Measurements from ENCODE around the gene ATG4D.
A peak's percentile ranks its signal among the peaks of the same experiment; 100 is the strongest.
"Not testable (repeated sequence)": the region's sequence is repeated elsewhere in the genome, so short reads cannot be mapped to it uniquely, and the experiment has no call there.

ATG4D gene

DNA sequence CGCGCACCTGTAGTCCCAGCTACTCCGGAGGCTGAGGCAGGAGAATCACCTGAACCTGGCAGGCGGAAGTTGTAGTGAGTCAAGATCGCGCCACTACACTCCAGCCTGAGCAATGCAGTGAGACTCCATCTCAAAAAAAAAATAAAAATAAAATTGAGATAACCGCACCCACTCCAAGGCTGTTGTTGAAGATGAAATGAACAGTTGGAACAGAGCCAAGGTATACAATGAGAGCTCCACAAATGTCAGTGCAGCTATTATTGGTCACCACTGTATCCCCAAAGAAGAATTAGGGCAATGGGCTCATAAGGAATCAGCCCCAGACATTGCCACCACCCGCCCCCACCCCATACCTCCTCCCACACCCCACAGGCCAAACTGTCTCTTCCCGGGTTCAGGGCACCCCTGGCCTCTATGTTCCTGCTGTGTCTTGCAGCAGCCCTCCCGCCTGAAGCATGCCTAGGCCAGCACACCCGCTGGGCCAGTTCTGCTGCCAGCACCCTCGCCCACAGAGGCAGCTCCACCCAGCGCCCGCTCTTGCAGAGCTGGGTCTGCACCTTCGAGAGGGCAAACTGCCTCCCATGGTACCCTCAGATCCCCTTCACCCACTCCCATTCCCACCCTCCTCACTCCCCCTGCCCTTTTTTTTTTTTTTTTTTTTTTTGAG, 22.9 kb upstream of the ATG4D start:
- no peak for DNase-seq

DNA sequence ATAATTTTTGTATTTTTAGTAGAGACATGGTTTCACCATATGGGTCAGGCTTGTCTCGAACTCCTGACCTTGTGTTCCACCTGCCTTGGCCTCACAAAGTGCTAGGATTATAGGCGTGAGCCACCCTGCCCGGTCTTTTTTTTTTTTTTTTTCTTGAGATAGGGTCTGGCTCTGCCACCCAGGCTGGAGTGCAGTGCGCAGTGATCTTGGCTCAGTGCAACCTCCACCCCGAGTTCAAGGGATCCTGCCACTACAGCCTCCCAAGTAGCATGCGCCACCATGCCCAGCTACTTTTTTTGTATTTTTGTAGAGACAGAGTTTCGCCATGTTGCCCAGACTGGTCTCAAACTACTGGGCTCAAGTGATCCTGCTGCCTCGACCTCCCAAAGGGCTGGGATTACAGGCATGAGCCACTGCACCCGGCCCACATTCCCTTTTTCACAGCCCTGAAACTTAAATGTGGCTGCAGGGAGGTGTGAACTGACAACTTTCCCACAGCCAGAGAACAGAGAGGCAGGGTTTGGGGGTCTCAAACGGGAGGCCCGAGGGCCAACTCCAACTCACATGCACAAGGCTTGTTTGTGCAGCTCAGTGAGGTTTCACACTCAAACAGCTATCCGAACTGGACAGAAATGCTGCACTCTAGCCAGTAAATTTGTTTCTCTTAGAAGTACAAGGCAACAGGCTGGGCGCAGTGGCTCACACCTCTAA, 22.1 kb upstream of the ATG4D start:
- no peak for DNase-seq

GRCh38 chr19:10523135-10523636, 20.5 kb upstream of the ATG4D start:
- no peak for DNase-seq

DNA sequence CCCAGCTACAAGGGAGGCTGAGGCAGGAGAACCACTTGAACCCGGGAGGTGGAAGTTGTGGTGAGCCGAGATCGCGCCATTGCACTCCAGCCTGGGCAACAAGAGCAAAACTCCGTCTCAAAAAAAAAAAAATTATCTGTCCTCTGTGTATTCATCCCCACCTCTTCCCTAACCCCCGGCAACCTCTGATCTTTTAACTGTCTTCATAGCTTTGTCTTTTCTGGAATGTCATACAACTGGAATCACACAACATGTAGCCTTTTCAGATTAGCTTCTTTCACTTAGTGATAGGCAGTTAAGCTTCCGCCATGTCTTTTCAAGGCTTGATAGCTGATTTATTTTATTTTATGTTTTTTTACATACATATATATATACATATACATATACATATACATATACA, 18.1 kb upstream of the ATG4D start:
- no peak for DNase-seq

- not testable (repeated sequence) for DNase-seq
These were observed 16.8 kb upstream of the ATG4D start for GRCh38 chr19:10526887-10527286.

DNA sequence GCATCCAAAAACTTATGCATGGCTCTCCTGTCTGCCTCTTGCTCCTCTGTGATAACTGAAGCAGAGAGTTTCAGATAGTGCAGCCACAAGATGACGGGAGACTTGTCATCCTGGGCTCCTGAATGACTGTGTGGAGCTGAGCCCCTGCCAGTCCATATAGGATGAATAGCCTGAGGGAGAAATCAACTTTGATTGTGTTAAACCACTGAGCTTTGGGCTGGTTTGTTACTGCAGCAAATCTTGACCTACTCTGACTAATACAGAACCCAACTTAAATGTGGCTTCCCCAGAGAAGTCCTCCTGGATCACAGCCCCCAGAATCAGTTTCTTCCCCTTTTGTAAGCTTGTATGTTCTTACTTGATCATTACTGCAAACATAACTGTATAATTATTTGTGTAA, 11.2 kb upstream of the ATG4D start:
- no peak for DNase-seq

DNA sequence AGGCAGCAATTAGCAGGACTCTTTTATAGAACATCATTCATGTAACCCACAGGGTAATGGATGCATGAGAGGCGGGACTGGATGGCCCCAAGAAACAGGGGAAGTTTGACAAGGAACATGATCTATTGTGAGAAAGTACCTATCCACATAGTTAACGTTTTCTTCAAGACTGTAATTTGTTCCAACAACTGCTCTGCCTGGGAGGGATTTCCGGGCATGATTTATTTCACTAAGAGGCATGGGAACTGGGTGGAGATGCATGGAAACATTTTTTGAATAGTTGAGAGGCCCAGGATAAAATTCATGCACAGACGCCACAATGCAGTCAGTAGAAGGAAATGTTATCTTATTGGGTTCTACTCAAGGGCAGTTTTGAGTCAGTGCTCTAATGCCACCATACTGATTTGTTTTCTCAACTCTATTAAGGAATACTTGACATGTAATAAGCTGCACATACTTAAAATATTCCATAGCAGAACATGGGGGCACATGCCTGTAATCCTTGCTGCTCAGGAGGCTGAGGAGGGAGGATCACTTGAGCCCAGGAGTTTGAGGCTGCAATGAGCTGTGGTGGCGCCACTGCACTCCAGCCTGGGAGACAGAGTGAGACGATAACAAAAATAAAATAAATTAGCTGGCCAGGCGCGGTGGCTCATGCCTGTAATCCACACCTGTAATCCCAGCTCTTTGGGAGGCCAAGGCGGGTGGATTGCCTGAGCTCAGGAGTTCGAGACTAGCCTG, 9.9 kb upstream of the ATG4D start:
- DNase-seq = no peak

GRCh38 chr19:10535613-10536012, 8.1 kb upstream of the ATG4D start:
- DNase-seq = no peak

DNA sequence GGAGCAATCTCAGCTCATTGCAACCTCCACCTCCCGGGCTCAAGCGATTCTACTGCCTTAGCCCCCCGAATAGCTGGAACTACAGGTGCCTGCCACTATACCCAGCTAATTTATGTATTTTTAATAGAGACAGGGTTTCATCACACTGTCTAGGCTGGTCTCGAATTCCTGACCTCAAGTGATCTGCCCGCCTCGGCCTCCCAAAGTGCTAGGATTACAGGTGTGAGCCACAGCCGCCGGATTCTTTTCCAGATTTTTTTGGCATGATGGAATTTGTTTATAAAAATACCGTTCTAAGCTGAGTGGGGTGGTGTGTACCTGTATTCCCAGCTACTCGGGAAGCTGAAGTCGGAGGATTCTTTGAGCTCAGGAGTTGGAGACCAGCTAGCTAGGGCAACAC, 6.0 kb upstream of the ATG4D start:
- no peak for DNase-seq

GRCh38 chr19:10538204-10538983, 5.3 kb upstream of the ATG4D start:
- DNase-seq = no peak

DNA sequence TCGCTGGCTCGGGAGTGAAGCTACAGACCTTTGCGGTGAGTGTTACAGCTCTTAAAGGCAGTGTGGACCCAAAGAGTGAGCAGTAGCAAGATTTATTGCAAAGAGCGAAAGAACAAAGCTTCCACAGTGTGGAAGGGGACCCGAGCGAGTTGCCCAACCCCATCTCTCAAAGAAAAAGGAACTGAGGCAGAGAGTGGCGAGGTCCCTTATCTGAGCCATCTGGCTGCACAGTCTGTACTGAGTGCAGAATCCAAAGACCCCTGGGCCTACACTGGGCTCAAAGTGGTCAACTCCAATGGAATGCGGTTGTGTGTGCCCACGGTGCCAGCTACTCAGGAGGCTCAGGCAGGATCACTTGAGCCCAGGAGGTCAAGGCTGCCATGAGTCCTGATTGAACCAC, 4.7 kb upstream of the ATG4D start:
- DNase-seq = not testable (repeated sequence)

GRCh38 chr19:10543059-10543419, 665 bp upstream of the ATG4D start:
- DNase-seq = no peak

DNA sequence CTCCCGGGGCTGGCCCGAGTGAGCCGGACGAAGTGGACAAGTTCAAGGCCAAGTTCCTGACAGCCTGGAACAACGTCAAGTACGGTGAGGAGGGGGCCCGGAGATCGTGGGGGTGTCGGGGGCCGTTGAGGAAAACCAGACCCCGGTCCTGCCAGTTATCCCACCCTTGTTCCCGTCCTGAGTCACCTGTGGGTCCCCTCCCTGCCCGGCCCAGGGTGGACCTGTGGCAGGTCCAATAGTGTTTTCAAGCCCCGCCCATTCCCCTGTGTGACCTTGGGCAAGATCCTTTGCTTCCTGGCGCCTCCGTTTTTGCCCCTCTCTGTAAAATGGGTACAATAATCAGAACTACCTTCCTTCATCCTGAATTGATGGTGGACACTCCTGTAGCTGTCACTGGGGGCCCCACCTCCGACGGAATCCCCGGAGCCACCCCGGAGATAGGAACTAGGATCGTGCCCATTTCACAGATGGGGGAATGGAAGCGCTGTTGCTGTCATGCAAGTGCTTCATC, 593 bp downstream of the ATG4D start:
- peak in 1 of 2 experiments; percentile 4 for DNase-seq

DNA sequence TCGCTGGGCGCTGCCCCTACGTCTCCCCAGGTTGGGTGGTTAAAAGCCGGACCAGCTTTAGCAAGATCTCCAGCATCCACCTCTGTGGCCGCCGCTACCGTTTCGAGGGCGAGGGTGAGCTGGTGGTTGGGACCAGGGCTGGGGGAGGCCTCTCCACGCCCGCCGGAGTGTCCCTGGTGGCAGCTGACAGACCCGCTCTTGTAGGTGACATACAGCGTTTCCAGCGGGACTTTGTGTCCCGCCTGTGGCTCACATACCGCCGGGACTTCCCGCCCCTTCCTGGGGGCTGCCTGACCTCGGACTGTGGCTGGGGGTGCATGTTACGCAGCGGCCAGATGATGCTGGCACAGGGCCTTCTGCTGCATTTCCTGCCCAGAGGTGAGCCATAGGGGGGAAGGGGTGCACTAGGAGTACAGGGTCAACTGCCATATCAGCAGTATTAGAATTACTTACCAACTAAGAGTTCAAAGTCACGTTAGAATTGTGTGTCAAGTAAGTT, 1.1 kb downstream of the ATG4D start:
- no peak for DNase-seq

DNA sequence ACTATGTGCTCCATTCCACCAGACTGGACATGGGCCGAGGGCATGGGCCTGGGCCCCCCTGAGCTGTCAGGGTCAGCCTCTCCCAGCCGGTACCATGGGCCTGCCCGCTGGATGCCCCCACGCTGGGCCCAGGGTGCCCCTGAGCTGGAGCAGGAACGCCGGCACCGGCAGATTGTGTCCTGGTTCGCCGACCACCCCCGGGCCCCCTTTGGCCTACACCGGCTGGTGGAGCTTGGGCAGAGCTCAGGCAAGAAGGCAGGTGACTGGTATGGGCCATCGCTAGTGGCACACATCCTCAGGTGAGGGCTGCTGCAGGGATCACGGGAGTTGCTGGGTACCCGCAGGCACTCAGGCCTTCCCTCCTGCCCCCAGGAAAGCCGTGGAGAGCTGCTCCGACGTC, 3.1 kb downstream of the ATG4D start:
- DNase-seq = no peak

DNA sequence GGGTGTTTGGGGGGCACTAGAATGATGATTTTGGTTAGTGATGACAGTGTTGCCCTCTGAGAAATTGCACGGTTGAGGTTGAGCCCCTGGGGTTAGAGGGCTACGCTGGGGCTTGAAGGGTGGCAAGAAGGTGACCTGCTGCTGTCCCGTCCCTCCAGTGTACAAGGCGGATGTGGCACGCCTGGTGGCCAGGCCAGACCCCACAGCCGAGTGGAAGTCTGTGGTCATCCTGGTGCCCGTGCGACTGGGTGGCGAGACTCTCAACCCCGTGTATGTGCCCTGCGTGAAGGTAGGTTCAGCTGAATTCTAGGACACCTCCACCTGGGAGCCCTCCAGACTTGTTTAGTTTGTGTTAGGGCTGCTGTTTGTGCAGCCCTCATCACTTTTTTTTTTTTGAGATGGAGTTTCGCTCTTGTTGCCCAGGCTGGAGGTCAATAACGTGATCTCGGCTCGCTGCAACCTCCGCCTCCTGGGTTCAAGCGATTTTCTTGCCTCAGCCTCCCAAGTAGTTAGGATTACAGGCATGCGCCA, 5.1 kb downstream of the ATG4D start:
- DNase-seq = no peak

DNA sequence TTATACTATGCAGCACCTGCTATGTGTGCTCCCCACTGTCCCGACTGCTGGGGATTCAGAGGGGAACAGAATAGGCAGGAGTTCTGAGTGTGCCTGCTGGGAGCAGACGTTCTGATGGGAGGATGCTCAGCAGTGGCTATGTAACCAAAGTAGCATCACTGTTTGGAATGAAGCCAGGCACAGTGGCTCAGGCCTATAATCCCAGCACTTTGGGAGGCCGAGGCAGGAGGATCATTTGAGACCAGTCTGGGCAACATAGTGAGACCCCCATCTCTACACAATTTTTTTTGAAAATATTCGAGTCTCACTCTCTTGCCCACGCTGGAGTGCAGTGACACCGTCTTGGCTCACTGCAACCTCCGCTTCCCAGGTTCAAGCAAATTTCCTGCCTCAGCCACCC, 6.0 kb downstream of the ATG4D start:
- no peak for DNase-seq

- DNase-seq = no peak
These were observed 6.6 kb downstream of the ATG4D start for GRCh38 chr19:10550336-10550735.

GRCh38 chr19:10551006-10551405, 7.3 kb downstream of the ATG4D start:
- DNase-seq = not testable (repeated sequence)

DNA sequence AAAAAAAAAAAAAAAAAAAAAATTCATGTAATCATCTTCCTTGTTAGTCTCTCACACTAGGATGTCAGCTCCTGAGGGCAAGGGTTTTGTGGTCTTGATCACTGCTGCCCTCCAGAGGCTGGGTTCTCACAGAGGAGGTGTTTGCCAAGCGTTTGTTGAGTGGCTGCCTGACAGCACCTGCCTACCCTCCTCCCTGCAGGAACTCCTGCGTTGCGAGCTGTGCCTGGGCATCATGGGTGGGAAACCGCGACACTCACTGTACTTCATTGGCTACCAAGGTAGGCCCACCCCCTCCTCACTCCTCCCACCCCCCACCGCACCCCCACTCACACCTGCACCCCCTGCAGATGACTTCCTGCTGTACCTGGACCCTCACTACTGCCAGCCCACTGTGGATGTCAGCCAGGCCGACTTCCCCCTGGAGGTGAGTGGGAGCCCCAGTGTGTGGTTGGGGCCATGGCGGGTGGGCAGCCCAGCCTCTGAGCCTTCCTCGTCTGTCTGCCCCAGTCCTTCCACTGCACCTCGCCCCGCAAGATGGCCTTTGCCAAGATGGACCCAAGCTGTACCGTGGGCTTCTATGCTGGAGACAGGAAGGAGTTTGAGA, 8.1 kb downstream of the ATG4D start:
- DNase-seq = no peak

- peak in 1 of 2 experiments; percentile 31 for DNase-seq
These were observed 8.9 kb downstream of the ATG4D start for GRCh38 chr19:10552510-10553053.
